GM23248 (cell line): ENCODE measurements around the gene COL13A1. TPM values are rescaled to one million over a fixed set of nuclear protein-coding genes. Genes with fewer than 3 reads are reported as not detected.

Experiments
- DNase-seq: peaks from one replicate; pipeline ENCODE4 v3.0.0-alpha.2; 2015
- H2AFZ ChIP-seq: fragments of 200-600 bp; sonication (generic); 2 replicates; pipeline ENCODE4 v1.6.1; 2016; ENCODE audit warnings: antibody characterized with exemption
- H3F3A ChIP-seq: fragments of 200-600 bp; sonication (generic); 2 replicates; pipeline ENCODE4 v1.6.1; 2016; ENCODE audit warnings: mild to moderate bottlenecking, antibody characterized with exemption, mixed run types; ENCODE audit not compliant: insufficient read depth
- H3K27ac ChIP-seq: fragments of 200-600 bp; sonication (generic); 2 replicates; pipeline ENCODE4 v1.5.1; 2016; ENCODE audit warnings: mild to moderate bottlenecking
- H3K27me3 ChIP-seq: fragments of 200-600 bp; sonication (generic); replicated peaks from 2 replicates; pipeline ENCODE4 v1.6.1; 2016; ENCODE audit warnings: mild to moderate bottlenecking; ENCODE audit not compliant: insufficient read depth
- H3K36me3 ChIP-seq: fragments of 200-600 bp; sonication (generic); 2 replicates; pipeline ENCODE4 v1.6.1; 2016; ENCODE audit warnings: low read depth, mild to moderate bottlenecking
- H3K4me1 ChIP-seq: fragments of 200-600 bp; sonication (generic); 2 replicates; pipeline ENCODE4 v1.6.1; 2016; ENCODE audit warnings: mild to moderate bottlenecking; ENCODE audit not compliant: insufficient read depth
- H3K4me2 ChIP-seq: fragments of 200-600 bp; sonication (generic); one replicate; pipeline ENCODE4 v1.6.1; 2016; ENCODE audit warnings: mild to moderate bottlenecking; ENCODE audit not compliant: unreplicated experiment
- H3K4me3 ChIP-seq: fragments of 200-600 bp; sonication (generic); 2 replicates; pipeline ENCODE4 v1.5.1; 2016; ENCODE audit warnings: mild to moderate bottlenecking
- H3K79me2 ChIP-seq: fragments of 200-600 bp; sonication (generic); 2 replicates; pipeline ENCODE4 v1.6.1; 2016; ENCODE audit warnings: mild to moderate bottlenecking; ENCODE audit not compliant: insufficient read depth
- H3K9ac ChIP-seq: fragments of 200-600 bp; sonication (generic); 2 replicates; pipeline ENCODE4 v1.6.1; 2016; ENCODE audit warnings: mild to moderate bottlenecking
- H3K9me2 ChIP-seq: fragments of 200-600 bp; sonication (generic); 2 replicates; pipeline ENCODE4 v1.6.1; 2016; ENCODE audit warnings: mixed run types, mild to moderate bottlenecking, moderate library complexity; ENCODE audit not compliant: insufficient read depth
- H3K9me3 ChIP-seq: fragments of 200-600 bp; sonication (generic); one replicate; pipeline ENCODE4 v1.6.1; 2017; ENCODE audit warnings: low read depth
- H4K20me1 ChIP-seq: fragments of 200-600 bp; sonication (generic); 2 replicates; pipeline ENCODE4 v1.6.0; 2016; ENCODE audit not compliant: insufficient read depth
- EZH2 ChIP-seq: fragments of 200-600 bp; sonication (generic); IDR thresholded peaks from 2 replicates; pipeline ENCODE4 v1.6.1; 2018; ENCODE audit warnings: antibody characterized with exemption, mild to moderate bottlenecking; ENCODE audit not compliant: insufficient read depth, poor library complexity, severe bottlenecking
- EZH2phosphoT487 ChIP-seq: fragments of 200-600 bp; sonication (generic); IDR thresholded peaks from 2 replicates; pipeline ENCODE4 v1.6.1; 2018; ENCODE audit warnings: antibody characterized with exemption, moderate library complexity, mild to moderate bottlenecking, low read depth; ENCODE audit not compliant: insufficient read depth
- WGBS, 2 experiments: methylation state at CpG; one replicate each; pipeline ENCODE4 v1.1.6; 2015 to 2017; ENCODE audit warnings: low lambda C conversion rate in 2 of 2, low coverage in 1 of 2; ENCODE audit errors: missing lambda C conversion rate in 2 of 2; 5-methylcytosine and 5-hydroxymethylcytosine counted together
- in situ Hi-C: fragments of 300-500 bp; cut with MboI; formaldehyde crosslinking; loops from 2 replicates; pipeline ENCODE4 v1.15.0; 2020
- polyA plus RNA-seq: library from polyadenylated mRNA; unstranded; fragments of >200 nt; fragmentation: Nextera tagmentation; extraction: Ambion mirVana; gene quantifications from 2 replicates; pipeline ENCODE4 v1.2.1, GENCODE V29; 2016
- total RNA-seq: library from RNA; depleted of rRNA; stranded (reverse); fragments of >200 nt; shearing (Covaris generic); gene quantifications from 2 replicates; pipeline ENCODE4 v1.2.3, GENCODE V29; 2014

COL13A1 gene
- total and polyA plus RNA-seq, 2 experiments from 2014 or later: 12.8 to 17.3 TPM

GRCh38 chr10:69810675-69811397 is 9.1 kb downstream of the COL13A1 start:
- in situ Hi-C loops: no loop called here
- WGBS, 2 experiments: 92 to 96% methylated on average over 11 to 12 of the region's 12 CpGs
- H3K9me3 ChIP-seq: no peaks in the 10 kb centered on the region
- no peak overlapping the region for H2AFZ ChIP-seq
- peaks cover 30% of the 10 kb centered on the region for H3K79me2 ChIP-seq
- no peaks in the 10 kb centered on the region for H3K27me3 ChIP-seq
- TF ChIP-seq EZH2 (no peak), EZH2phosphoT487 (no peak)
- no peak overlapping the region for H3K9ac ChIP-seq
- H3K36me3 ChIP-seq: no peaks in the 10 kb centered on the region
- H4K20me1 ChIP-seq: no peaks in the 10 kb centered on the region
- no peaks in the 10 kb centered on the region for H3K9me2 ChIP-seq
- no peak overlapping the region for H3K27ac ChIP-seq
- no peak for DNase-seq
- H3K4me1 ChIP-seq: peaks cover 12% of the 10 kb centered on the region
- H3K4me3 ChIP-seq: no peak overlapping the region
- no peaks in the 10 kb centered on the region for H3F3A ChIP-seq
- H3K4me2 ChIP-seq: no peak overlapping the region

GRCh38 chr10:69813632-69814031 is 11.9 kb downstream of the COL13A1 start:
- WGBS, 2 experiments: 78 to 79% methylated on average over 4 of the region's 4 CpGs
- no peaks in the 10 kb centered on the region for H3K4me1 ChIP-seq
- no peak overlapping the region for H3K9ac ChIP-seq

GRCh38 chr10:69814251-69814650 is 12.5 kb downstream of the COL13A1 start:
- H3K4me3 ChIP-seq: no peak overlapping the region
- TF ChIP-seq EZH2phosphoT487 (no peak), EZH2 (no peak)
- no peaks in the 10 kb centered on the region for H3K27me3 ChIP-seq
- no peaks in the 10 kb centered on the region; the same call in 1 of the 2 replicates for H3F3A ChIP-seq
- H3K79me2 ChIP-seq: peaks cover 26% of the 10 kb centered on the region
- no peak overlapping the region for H2AFZ ChIP-seq
- H3K9me3 ChIP-seq: no peaks in the 10 kb centered on the region
- H3K4me2 ChIP-seq: no peak overlapping the region
- no peaks in the 10 kb centered on the region for H4K20me1 ChIP-seq
- no peak for DNase-seq
- H3K36me3 ChIP-seq: no peaks in the 10 kb centered on the region
- H3K4me1 ChIP-seq: peaks cover 4% of the 10 kb centered on the region; the same call in 1 of the 2 replicates
- H3K27ac ChIP-seq: no peak overlapping the region
- H3K9ac ChIP-seq: no peak overlapping the region
- in situ Hi-C loops: no loop called here
- no peaks in the 10 kb centered on the region for H3K9me2 ChIP-seq
- WGBS, 2 experiments: 95 to 100% methylated on average over 2 of the region's 2 CpGs

More at GRCh38 chr10:69813632-69814031, 11.9 kb downstream of the COL13A1 start:
- no peaks in the 10 kb centered on the region for H3K9me2 ChIP-seq
- TF ChIP-seq EZH2 (no peak), EZH2phosphoT487 (no peak)
- H3K9me3 ChIP-seq: no peaks in the 10 kb centered on the region
- no peak for DNase-seq
- H2AFZ ChIP-seq: no peak overlapping the region
- no peak overlapping the region for H3K27ac ChIP-seq
- H3F3A ChIP-seq: no peaks in the 10 kb centered on the region
- no peak overlapping the region for H3K4me3 ChIP-seq
- H3K36me3 ChIP-seq: no peaks in the 10 kb centered on the region
- H3K27me3 ChIP-seq: no peaks in the 10 kb centered on the region
- H3K4me2 ChIP-seq: no peak overlapping the region
- H3K79me2 ChIP-seq: peaks cover 32% of the 10 kb centered on the region
- no peaks in the 10 kb centered on the region for H4K20me1 ChIP-seq
- in situ Hi-C loops: no loop called here

GRCh38 chr10:69815104-69815503 is 13.4 kb downstream of the COL13A1 start:
- in situ Hi-C loops: no loop called here
- H3F3A ChIP-seq: no peaks in the 10 kb centered on the region; the same call in 1 of the 2 replicates
- no peak overlapping the region for H3K4me3 ChIP-seq
- no peak overlapping the region for H3K4me2 ChIP-seq
- H2AFZ ChIP-seq: no peak overlapping the region
- TF ChIP-seq EZH2 (no peak), EZH2phosphoT487 (no peak)
- no peaks in the 10 kb centered on the region for H3K36me3 ChIP-seq
- no peaks in the 10 kb centered on the region for H3K27me3 ChIP-seq
- H3K79me2 ChIP-seq: peaks cover 18% of the 10 kb centered on the region; the same call in 1 of the 2 replicates
- no peak overlapping the region for H3K27ac ChIP-seq
- DNase-seq: no peak
- H3K4me1 ChIP-seq: peaks cover 9% of the 10 kb centered on the region; the same call in 1 of the 2 replicates
- no peaks in the 10 kb centered on the region for H4K20me1 ChIP-seq
- no peaks in the 10 kb centered on the region for H3K9me2 ChIP-seq
- no peaks in the 10 kb centered on the region for H3K9me3 ChIP-seq
- WGBS, 2 experiments: 80 to 87% methylated on average over 6 of the region's 6 CpGs
- no peak overlapping the region for H3K9ac ChIP-seq
